HepG2 (cell line): ENCODE data around the gene PGPEP1. TPM values are rescaled to one million over a fixed set of nuclear protein-coding genes. Genes with fewer than 3 reads are reported as not detected.
A peak's percentile ranks its signal among the peaks of the same experiment; 100 is the strongest.

Source experiments
- AHR ChIP-seq: IDR thresholded peaks from 2 replicates; pipeline ENCODE4 v1.6.1; 2018; ENCODE audit warnings: missing genetic modification reagents, missing compliant biosample characterization
- ARHGAP35 ChIP-seq: sonication (generic); formaldehyde crosslinking; IDR thresholded peaks from 2 replicates; pipeline ENCODE4 v1.9.0; 2022; ENCODE audit warnings: mild to moderate bottlenecking, inconsistent platforms, moderate library complexity, missing genetic modification reagents, borderline replicate concordance
- MYNN ChIP-seq: sonication (generic); formaldehyde crosslinking; IDR thresholded peaks from 2 replicates; pipeline ENCODE4 v1.4.0; 2020; ENCODE audit warnings: mild to moderate bottlenecking, low read depth, missing genetic modification reagents
- POLR2AphosphoS5 ChIP-seq: IDR thresholded peaks from 2 replicates; pipeline ENCODE4 v1.6.1; 2012; ENCODE audit warnings: low read depth, low read length
- SMYD3 ChIP-seq: sonication (generic); formaldehyde crosslinking; IDR thresholded peaks from 2 replicates; pipeline ENCODE4 v1.8.1; 2023; ENCODE audit warnings: mild to moderate bottlenecking, missing genetic modification reagents
- WIZ ChIP-seq: sonication (generic); formaldehyde crosslinking; IDR thresholded peaks from 2 replicates; pipeline ENCODE4 v1.5.1; 2020; ENCODE audit warnings: mild to moderate bottlenecking, missing genetic modification reagents
- XBP1 ChIP-seq: sonication (generic); formaldehyde crosslinking; IDR thresholded peaks from 2 replicates; pipeline ENCODE4 v1.5.0; 2020; ENCODE audit warnings: missing genetic modification reagents
- ZNF264 ChIP-seq: sonication (generic); formaldehyde crosslinking; IDR thresholded peaks from 2 replicates; pipeline ENCODE4 v1.4.0; 2020; ENCODE audit warnings: missing genetic modification reagents
- ZNF3 ChIP-seq: IDR thresholded peaks from 2 replicates; pipeline ENCODE4 v1.7.0; 2017; ENCODE audit warnings: inconsistent platforms
- ZNF335 ChIP-seq: sonication (generic); formaldehyde crosslinking; IDR thresholded peaks from 2 replicates; pipeline ENCODE4 v1.4.0; 2020; ENCODE audit warnings: missing genetic modification reagents
- ZNF605 ChIP-seq: sonication (generic); formaldehyde crosslinking; IDR thresholded peaks from 2 replicates; pipeline ENCODE4 v1.8.0; 2022; ENCODE audit warnings: mild to moderate bottlenecking, missing genetic modification reagents
- ZNF615 ChIP-seq: sonication (generic); formaldehyde crosslinking; IDR thresholded peaks from 2 replicates; pipeline ENCODE4 v1.5.0; 2020; ENCODE audit warnings: mild to moderate bottlenecking, missing genetic modification reagents, borderline replicate concordance
- ZNF724P ChIP-seq: sonication (generic); formaldehyde crosslinking; IDR thresholded peaks from 2 replicates; pipeline ENCODE4 v1.8.0; 2022; ENCODE audit warnings: missing genetic modification reagents, borderline replicate concordance
- ZNF766 ChIP-seq: sonication (generic); formaldehyde crosslinking; IDR thresholded peaks from 2 replicates; pipeline ENCODE4 v1.5.0; 2020; ENCODE audit warnings: missing genetic modification reagents, borderline replicate concordance
- ZNF781 ChIP-seq: sonication (generic); formaldehyde crosslinking; IDR thresholded peaks from 2 replicates; pipeline ENCODE4 v1.5.1; 2020; ENCODE audit warnings: borderline replicate concordance, mild to moderate bottlenecking, missing genetic modification reagents; ENCODE audit errors: not compliant biosample characterization
- ZNF850 ChIP-seq: sonication (generic); formaldehyde crosslinking; conservative IDR thresholded peaks from 2 replicates; pipeline ENCODE4 v1.9.0; 2021; ENCODE audit warnings: mild to moderate bottlenecking, missing genetic modification reagents
- ZSCAN21 ChIP-seq: sonication (generic); formaldehyde crosslinking; IDR thresholded peaks from 2 replicates; pipeline ENCODE4 v1.8.0; 2022; ENCODE audit warnings: mild to moderate bottlenecking, missing genetic modification reagents, moderate library complexity, borderline replicate concordance
- polyA plus RNA-seq, 8 experiments: library from polyadenylated mRNA; depleted of rRNA in 3 of 8; stranded (reverse) in 7 of 8; unstranded in 1 of 8; fragments of >200 nt; fragmentation: Illumina TruSeq in 4 of 8; extraction: Trizol in 4 of 8; gene quantifications; 2 replicates each; pipeline versions ENCODE4 v1.2.1 to v1.2.3, GENCODE V29; 2011 to 2016; ENCODE audit warnings: low read depth in 4 of 8, missing spikeins in 1 of 8, mixed read lengths in 1 of 8; ENCODE audit not compliant: insufficient read depth in 1 of 8
- total RNA-seq, 5 experiments: library from RNA; depleted of rRNA; stranded (reverse); fragments of >200 nt; fragmentation: Illumina TruSeq; extraction: Trizol; gene quantifications; 2 replicates each; pipeline ENCODE4 v1.2.3, GENCODE V29; 2016; ENCODE audit warnings: low read depth in 1 of 5
- TF ChIP-seq, protein P1 (sequence below): sonication (generic); formaldehyde crosslinking; IDR thresholded peaks from 2 replicates; pipeline ENCODE4 v1.5.0; 2020; ENCODE audit warnings: mild to moderate bottlenecking, missing genetic modification reagents, moderate library complexity
- TF ChIP-seq, protein P2 (sequence below): sonication (generic); formaldehyde crosslinking; IDR thresholded peaks from 2 replicates; pipeline ENCODE4 v1.4.0; 2020; ENCODE audit warnings: missing genetic modification reagents
- TF ChIP-seq, protein P3 (sequence below): sonication (generic); formaldehyde crosslinking; IDR thresholded peaks from 2 replicates; pipeline ENCODE4 v1.9.0; 2021; ENCODE audit warnings: missing genetic modification reagents, borderline replicate concordance
- TF ChIP-seq, protein P4 (sequence below): sonication (generic); formaldehyde crosslinking; IDR thresholded peaks from 2 replicates; pipeline ENCODE4 v1.5.1; 2020; ENCODE audit warnings: missing genetic modification reagents, mild to moderate bottlenecking, borderline replicate concordance
- TF ChIP-seq, protein P5 (sequence below): sonication (generic); formaldehyde crosslinking; conservative IDR thresholded peaks from 2 replicates; pipeline ENCODE4 v1.8.1; 2023; ENCODE audit warnings: missing genetic modification reagents

The PGPEP1 gene
- total and polyA plus RNA-seq, 2 of the 13 experiments (the other 11 are each of a cell fraction or from before 2014, with no cell fraction given) = 53.1 to 56.6 TPM

DNA sequence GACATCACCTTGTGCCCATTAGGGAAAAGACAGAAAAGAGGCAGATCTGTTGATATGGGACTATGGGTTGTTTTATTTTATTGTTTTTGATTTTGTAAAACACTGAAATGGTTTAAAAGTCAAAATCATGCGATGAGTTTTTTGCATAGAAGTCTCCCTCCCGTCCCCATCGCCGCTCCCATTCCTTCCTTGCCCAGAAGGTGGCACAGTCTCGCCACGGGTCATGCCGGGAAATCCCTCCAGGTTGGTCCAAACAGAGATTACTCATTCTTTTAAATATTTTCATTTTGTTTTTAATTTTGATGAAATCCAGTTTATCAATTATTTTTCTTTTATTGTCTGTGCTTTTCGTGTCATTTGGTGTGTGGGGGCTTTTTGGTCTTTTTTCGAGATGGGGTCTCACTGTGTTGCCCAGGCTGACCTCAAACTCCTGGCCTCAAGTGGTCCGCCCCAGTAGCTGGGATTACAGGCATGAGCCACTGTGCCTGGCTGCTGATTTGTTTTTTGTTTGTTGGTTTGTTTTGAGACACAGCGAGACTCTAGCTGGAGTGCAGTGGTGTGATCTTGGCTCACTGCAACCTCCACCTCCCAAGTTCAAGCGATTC, 9.2 kb downstream of the PGPEP1 start (continued):
- TF ChIP-seq, protein P1, sequence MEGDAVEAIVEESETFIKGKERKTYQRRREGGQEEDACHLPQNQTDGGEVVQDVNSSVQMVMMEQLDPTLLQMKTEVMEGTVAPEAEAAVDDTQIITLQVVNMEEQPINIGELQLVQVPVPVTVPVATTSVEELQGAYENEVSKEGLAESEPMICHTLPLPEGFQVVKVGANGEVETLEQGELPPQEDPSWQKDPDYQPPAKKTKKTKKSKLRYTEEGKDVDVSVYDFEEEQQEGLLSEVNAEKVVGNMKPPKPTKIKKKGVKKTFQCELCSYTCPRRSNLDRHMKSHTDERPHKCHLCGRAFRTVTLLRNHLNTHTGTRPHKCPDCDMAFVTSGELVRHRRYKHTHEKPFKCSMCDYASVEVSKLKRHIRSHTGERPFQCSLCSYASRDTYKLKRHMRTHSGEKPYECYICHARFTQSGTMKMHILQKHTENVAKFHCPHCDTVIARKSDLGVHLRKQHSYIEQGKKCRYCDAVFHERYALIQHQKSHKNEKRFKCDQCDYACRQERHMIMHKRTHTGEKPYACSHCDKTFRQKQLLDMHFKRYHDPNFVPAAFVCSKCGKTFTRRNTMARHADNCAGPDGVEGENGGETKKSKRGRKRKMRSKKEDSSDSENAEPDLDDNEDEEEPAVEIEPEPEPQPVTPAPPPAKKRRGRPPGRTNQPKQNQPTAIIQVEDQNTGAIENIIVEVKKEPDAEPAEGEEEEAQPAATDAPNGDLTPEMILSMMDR (CRISPR knock-in tag) = peak; percentile 83
- TF ChIP-seq ZNF724P (CRISPR knock-in tag) (no peak), XBP1 (CRISPR knock-in tag) (no peak), ZNF264 (CRISPR knock-in tag) (no peak), AHR (CRISPR knock-in tag) (no peak), ARHGAP35 (CRISPR knock-in tag) (no peak), ZNF781 (no peak), ZNF850 (CRISPR knock-in tag) (no peak), ZSCAN21 (CRISPR knock-in tag) (no peak), ZNF615 (CRISPR knock-in tag) (no peak), ZNF335 (no peak), MYNN (CRISPR knock-in tag) (no peak), POLR2AphosphoS5 (no peak), SMYD3 (CRISPR knock-in tag) (no peak), ZNF766 (CRISPR knock-in tag) (no peak), ZNF605 (CRISPR knock-in tag) (0 out of 2 replicates have a peak, but pooled peaks have one; percentile 20), WIZ (CRISPR knock-in tag) (no peak), ZNF3 (no peak)
- TF ChIP-seq, protein P2, sequence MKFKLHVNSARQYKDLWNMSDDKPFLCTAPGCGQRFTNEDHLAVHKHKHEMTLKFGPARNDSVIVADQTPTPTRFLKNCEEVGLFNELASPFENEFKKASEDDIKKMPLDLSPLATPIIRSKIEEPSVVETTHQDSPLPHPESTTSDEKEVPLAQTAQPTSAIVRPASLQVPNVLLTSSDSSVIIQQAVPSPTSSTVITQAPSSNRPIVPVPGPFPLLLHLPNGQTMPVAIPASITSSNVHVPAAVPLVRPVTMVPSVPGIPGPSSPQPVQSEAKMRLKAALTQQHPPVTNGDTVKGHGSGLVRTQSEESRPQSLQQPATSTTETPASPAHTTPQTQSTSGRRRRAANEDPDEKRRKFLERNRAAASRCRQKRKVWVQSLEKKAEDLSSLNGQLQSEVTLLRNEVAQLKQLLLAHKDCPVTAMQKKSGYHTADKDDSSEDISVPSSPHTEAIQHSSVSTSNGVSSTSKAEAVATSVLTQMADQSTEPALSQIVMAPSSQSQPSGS (CRISPR knock-in tag) = no peak
- TF ChIP-seq, protein P3, sequence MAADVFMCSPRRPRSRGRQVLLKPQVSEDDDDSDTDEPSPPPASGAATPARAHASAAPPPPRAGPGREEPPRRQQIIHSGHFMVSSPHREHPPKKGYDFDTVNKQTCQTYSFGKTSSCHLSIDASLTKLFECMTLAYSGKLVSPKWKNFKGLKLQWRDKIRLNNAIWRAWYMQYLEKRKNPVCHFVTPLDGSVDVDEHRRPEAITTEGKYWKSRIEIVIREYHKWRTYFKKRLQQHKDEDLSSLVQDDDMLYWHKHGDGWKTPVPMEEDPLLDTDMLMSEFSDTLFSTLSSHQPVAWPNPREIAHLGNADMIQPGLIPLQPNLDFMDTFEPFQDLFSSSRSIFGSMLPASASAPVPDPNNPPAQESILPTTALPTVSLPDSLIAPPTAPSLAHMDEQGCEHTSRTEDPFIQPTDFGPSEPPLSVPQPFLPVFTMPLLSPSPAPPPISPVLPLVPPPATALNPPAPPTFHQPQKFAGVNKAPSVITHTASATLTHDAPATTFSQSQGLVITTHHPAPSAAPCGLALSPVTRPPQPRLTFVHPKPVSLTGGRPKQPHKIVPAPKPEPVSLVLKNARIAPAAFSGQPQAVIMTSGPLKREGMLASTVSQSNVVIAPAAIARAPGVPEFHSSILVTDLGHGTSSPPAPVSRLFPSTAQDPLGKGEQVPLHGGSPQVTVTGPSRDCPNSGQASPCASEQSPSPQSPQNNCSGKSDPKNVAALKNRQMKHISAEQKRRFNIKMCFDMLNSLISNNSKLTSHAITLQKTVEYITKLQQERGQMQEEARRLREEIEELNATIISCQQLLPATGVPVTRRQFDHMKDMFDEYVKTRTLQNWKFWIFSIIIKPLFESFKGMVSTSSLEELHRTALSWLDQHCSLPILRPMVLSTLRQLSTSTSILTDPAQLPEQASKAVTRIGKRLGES (CRISPR knock-in tag) = no peak
- TF ChIP-seq, protein P4, sequence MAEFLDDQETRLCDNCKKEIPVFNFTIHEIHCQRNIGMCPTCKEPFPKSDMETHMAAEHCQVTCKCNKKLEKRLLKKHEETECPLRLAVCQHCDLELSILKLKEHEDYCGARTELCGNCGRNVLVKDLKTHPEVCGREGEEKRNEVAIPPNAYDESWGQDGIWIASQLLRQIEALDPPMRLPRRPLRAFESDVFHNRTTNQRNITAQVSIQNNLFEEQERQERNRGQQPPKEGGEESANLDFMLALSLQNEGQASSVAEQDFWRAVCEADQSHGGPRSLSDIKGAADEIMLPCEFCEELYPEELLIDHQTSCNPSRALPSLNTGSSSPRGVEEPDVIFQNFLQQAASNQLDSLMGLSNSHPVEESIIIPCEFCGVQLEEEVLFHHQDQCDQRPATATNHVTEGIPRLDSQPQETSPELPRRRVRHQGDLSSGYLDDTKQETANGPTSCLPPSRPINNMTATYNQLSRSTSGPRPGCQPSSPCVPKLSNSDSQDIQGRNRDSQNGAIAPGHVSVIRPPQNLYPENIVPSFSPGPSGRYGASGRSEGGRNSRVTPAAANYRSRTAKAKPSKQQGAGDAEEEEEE (CRISPR knock-in tag) = no peak
- TF ChIP-seq, protein P5, sequence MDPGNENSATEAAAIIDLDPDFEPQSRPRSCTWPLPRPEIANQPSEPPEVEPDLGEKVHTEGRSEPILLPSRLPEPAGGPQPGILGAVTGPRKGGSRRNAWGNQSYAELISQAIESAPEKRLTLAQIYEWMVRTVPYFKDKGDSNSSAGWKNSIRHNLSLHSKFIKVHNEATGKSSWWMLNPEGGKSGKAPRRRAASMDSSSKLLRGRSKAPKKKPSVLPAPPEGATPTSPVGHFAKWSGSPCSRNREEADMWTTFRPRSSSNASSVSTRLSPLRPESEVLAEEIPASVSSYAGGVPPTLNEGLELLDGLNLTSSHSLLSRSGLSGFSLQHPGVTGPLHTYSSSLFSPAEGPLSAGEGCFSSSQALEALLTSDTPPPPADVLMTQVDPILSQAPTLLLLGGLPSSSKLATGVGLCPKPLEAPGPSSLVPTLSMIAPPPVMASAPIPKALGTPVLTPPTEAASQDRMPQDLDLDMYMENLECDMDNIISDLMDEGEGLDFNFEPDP (CRISPR knock-in tag) = no peak
